RPMI7951 (cell line): Measurements from ENCODE around the gene FADS6. TPM values are rescaled to one million over a fixed set of nuclear protein-coding genes. Genes with fewer than 3 reads are reported as not detected.

ENCODE experiments used
- DNase-seq: peaks from one replicate; pipeline ENCODE4 v3.0.0-alpha.2; 2012; ENCODE audit warnings: low read depth
- total RNA-seq: library from RNA; depleted of rRNA; stranded (reverse); fragments of >200 nt; shearing (Covaris generic); gene quantifications from 2 replicates; pipeline ENCODE4 v1.2.3, GENCODE V29; 2014; rRNA removed

The FADS6 gene
- total RNA-seq, 1 experiment from 2014 or later = not detected

- no peak for DNase-seq
These were observed 65.6 kb downstream of the FADS6 start for GRCh38 chr17:74827800-74828199.

Other genes starting within 250 kb of the FADS6 start
- gene CD300LF, start 180.7 kb downstream of the FADS6 start, total RNA-seq = not detected in 2 replicates
- gene RAB37, start 156.4 kb downstream of the FADS6 start, total RNA-seq = not detected in 2 replicates
- 15.0 TPM in 2 replicates for gene NHERF1, start 145.0 kb downstream of the FADS6 start, total RNA-seq
- 11.4 and 12.1 TPM in 2 replicates for gene NAT9, start 117.3 kb downstream of the FADS6 start, total RNA-seq
- not detected in 2 replicates for gene GRIN2C, start 33.7 kb downstream of the FADS6 start, total RNA-seq
- gene FDXR, start 20.6 kb downstream of the FADS6 start, total RNA-seq = 3.4 and 6.1 TPM in 2 replicates
- gene USH1G, start 29.6 kb upstream of the FADS6 start, total RNA-seq = not detected in 2 replicates
- gene OTOP2, start 30.6 kb upstream of the FADS6 start, total RNA-seq = not detected in 2 replicates
- not detected in 2 replicates for gene OTOP3, start 42.3 kb upstream of the FADS6 start, total RNA-seq
- 0.10 and 0.60 TPM in 2 replicates for gene HID1, start 79.1 kb upstream of the FADS6 start, total RNA-seq
- 8.4 and 8.9 TPM in 2 replicates for gene CDR2L, start 94.0 kb upstream of the FADS6 start, total RNA-seq
- 48.8 and 69.0 TPM in 2 replicates for gene MRPL58, start 119.0 kb upstream of the FADS6 start, total RNA-seq
- 369 and 413 TPM in 2 replicates for gene ATP5PD, start 153.3 kb upstream of the FADS6 start, total RNA-seq
- 11.8 and 13.5 TPM in 2 replicates for gene KCTD2, start 153.6 kb upstream of the FADS6 start, total RNA-seq
- 6.6 and 8.8 TPM in 2 replicates for gene SLC16A5, start 194.3 kb upstream of the FADS6 start, total RNA-seq
- gene ARMC7, start 216.3 kb upstream of the FADS6 start, total RNA-seq = 3.7 and 4.3 TPM in 2 replicates
- gene NT5C, start 238.1 kb upstream of the FADS6 start, total RNA-seq = 78.1 and 78.9 TPM in 2 replicates